ENCODE measurements around the gene PPHLN1.

The PPHLN1 gene

GRCh38 chr12:42428850-42429249 lies 102.9 kb downstream of the PPHLN1 start:
- H3K4me3 ChIP-seq (ENCODE audit: low read depth, low read length): no peak overlapping the region
- TF ChIP-seq, protein P1, sequence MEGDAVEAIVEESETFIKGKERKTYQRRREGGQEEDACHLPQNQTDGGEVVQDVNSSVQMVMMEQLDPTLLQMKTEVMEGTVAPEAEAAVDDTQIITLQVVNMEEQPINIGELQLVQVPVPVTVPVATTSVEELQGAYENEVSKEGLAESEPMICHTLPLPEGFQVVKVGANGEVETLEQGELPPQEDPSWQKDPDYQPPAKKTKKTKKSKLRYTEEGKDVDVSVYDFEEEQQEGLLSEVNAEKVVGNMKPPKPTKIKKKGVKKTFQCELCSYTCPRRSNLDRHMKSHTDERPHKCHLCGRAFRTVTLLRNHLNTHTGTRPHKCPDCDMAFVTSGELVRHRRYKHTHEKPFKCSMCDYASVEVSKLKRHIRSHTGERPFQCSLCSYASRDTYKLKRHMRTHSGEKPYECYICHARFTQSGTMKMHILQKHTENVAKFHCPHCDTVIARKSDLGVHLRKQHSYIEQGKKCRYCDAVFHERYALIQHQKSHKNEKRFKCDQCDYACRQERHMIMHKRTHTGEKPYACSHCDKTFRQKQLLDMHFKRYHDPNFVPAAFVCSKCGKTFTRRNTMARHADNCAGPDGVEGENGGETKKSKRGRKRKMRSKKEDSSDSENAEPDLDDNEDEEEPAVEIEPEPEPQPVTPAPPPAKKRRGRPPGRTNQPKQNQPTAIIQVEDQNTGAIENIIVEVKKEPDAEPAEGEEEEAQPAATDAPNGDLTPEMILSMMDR (IDR thresholded peaks at IDR 0.05; ENCODE audit: control insufficient read depth, extremely low read depth, insufficient read depth): no peak
- no peak for DNase-seq (ENCODE audit: low read depth)

GRCh38 chr12:42432517-42433140 lies 106.7 kb downstream of the PPHLN1 start:
- no peak for DNase-seq (ENCODE audit: low read depth)
- TF ChIP-seq, protein P1 (IDR thresholded peaks at IDR 0.05; ENCODE audit: control insufficient read depth, extremely low read depth, insufficient read depth): no peak
- H3K4me3 ChIP-seq (ENCODE audit: low read depth, low read length): no peak overlapping the region

DNA sequence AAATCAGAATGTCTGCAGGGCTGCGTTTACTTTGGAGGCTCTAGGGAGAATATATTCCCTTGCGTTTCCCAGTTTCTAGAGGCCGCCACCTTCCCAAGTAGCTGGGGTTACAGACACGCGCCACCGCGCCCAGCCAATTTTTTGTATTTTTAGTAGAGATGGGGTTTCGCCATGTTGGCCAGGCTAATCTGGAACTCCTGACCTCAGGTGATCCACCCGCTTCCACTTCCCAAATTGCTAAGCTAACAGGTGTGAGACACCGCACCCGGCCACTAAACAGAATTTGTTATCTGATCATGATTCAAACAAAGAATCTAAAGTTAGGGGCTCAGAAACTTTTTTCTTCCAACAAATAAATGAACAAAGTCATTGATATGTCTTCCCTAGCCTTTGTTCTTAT lies 114.6 kb downstream of the PPHLN1 start:
- H3K4me3 ChIP-seq (ENCODE audit: low read depth, low read length): no peak overlapping the region
- TF ChIP-seq, protein P1 (IDR thresholded peaks at IDR 0.05; ENCODE audit: control insufficient read depth, extremely low read depth, insufficient read depth): no peak

GRCh38 chr12:42442311-42442759 lies 116.4 kb downstream of the PPHLN1 start:
- DNase-seq (ENCODE audit: low read depth): no peak
- no peak overlapping the region for H3K4me3 ChIP-seq (ENCODE audit: low read depth, low read length)
- TF ChIP-seq, protein P1 (IDR thresholded peaks at IDR 0.05; ENCODE audit: control insufficient read depth, extremely low read depth, insufficient read depth): no peak

More for the DNA sequence above, 114.6 kb downstream of the PPHLN1 start:
- DNase-seq (ENCODE audit: low read depth): no peak

- TF ChIP-seq, protein P1 (IDR thresholded peaks at IDR 0.05; ENCODE audit: control insufficient read depth, extremely low read depth, insufficient read depth): no peak
- H3K4me3 ChIP-seq (ENCODE audit: low read depth, low read length): no peak overlapping the region
- DNase-seq (ENCODE audit: low read depth): no peak
These were observed 116.9 kb downstream of the PPHLN1 start for GRCh38 chr12:42442888-42443287.

DNA sequence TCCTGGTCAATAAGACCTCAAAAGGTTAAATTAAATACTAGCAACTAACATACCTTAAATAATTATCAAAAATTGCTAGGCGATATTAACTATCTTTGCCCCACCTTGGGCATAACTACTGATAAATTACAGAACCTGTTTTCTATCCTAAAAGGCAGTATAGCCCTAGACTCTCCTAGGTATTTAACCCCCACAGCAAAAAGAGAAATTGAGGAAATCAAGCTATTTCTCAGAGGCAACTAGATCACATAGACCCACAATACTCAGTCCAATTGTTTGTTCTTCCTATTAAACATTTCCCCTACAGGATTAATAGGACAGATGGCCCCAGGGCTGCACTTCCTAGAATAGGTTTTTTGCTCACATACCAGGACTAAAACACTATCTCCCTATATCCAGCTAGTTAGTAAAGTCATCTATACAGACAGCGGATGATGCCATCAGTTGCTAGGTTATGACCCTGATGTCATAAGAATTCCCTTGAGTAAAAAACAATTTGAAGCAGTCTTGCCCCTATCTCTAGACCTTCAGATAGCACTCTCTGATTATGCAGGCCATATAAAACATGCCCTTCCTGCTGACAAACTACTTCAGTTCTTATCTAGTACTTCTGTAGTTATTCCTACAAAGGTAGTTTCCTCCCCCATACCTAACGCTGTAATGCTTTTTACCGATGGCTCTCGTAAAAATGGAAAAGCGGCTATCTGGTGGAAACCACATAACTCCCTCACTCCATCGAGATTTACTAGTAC lies 118.4 kb downstream of the PPHLN1 start:
- no peak overlapping the region for H3K4me3 ChIP-seq (ENCODE audit: low read depth, low read length)
- TF ChIP-seq, protein P1 (IDR thresholded peaks at IDR 0.05; ENCODE audit: control insufficient read depth, extremely low read depth, insufficient read depth): no peak
- DNase-seq (ENCODE audit: low read depth): no peak
